22Rv1 (cell line): ENCODE results near the gene PIK3R3.

Experiments used
- ZFX ChIP-seq: fragments of 450-650 bp; IDR thresholded peaks from 2 replicates; pipeline ENCODE4 v1.6.1; 2017; ENCODE audit warnings: antibody characterized with exemption, borderline replicate concordance
- TF ChIP-seq, protein P1 (sequence below): fragments of 450-650 bp; IDR thresholded peaks from 2 replicates; pipeline ENCODE4 v1.5.1; 2017; ENCODE audit warnings: mild to moderate bottlenecking

DNA sequence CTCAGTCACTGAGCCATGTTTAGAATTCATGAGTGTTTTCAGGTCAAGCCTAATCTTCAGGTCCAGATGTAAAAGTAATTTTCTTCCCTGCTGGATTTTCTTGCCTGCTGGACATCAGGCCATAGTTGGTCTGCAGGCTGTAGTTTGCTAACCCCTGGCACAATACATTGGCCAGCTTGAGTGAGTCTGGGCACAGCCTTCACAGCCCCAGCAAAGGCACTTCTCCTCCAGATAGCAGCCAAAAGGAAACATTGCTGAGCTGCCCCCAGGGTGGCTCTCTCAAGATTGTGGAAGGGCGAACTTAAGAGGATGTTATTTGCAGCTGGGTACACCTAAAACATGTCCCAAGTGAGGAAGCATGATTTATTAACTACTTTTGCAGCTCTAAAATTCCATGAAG is 126.8 kb downstream of the PIK3R3 start:
- TF ChIP-seq, protein P1, sequence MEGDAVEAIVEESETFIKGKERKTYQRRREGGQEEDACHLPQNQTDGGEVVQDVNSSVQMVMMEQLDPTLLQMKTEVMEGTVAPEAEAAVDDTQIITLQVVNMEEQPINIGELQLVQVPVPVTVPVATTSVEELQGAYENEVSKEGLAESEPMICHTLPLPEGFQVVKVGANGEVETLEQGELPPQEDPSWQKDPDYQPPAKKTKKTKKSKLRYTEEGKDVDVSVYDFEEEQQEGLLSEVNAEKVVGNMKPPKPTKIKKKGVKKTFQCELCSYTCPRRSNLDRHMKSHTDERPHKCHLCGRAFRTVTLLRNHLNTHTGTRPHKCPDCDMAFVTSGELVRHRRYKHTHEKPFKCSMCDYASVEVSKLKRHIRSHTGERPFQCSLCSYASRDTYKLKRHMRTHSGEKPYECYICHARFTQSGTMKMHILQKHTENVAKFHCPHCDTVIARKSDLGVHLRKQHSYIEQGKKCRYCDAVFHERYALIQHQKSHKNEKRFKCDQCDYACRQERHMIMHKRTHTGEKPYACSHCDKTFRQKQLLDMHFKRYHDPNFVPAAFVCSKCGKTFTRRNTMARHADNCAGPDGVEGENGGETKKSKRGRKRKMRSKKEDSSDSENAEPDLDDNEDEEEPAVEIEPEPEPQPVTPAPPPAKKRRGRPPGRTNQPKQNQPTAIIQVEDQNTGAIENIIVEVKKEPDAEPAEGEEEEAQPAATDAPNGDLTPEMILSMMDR, result no peak
- no peak for TF ChIP-seq ZFX
